HepG2 (cell line): ENCODE data around the gene CCDC88C. TPM values are rescaled to one million over a fixed set of nuclear protein-coding genes. Genes with fewer than 3 reads are reported as not detected.

Experiments used
- CBFB ChIP-seq: sonication (generic); formaldehyde crosslinking; IDR thresholded peaks from 2 replicates; pipeline ENCODE4 v1.4.0; 2020; ENCODE audit warnings: missing genetic modification reagents
- CCDC6 ChIP-seq: sonication (generic); formaldehyde crosslinking; IDR thresholded peaks from 2 replicates; pipeline ENCODE4 v1.8.1; 2022; ENCODE audit warnings: mild to moderate bottlenecking, missing genetic modification reagents, moderate library complexity
- CENPT ChIP-seq: sonication (generic); formaldehyde crosslinking; IDR thresholded peaks from 2 replicates; pipeline ENCODE4 v1.8.0; 2022; ENCODE audit warnings: low read depth, mild to moderate bottlenecking, moderate library complexity, missing genetic modification reagents
- DNMT1 ChIP-seq: sonication (generic); formaldehyde crosslinking; IDR thresholded peaks from 2 replicates; pipeline ENCODE4 v1.5.1; 2020; ENCODE audit warnings: mild to moderate bottlenecking, missing genetic modification reagents
- FOXM1 ChIP-seq: sonication (generic); formaldehyde crosslinking; IDR thresholded peaks from 2 replicates; pipeline ENCODE4 v1.5.0; 2020; ENCODE audit warnings: missing genetic modification reagents
- KLF12 ChIP-seq: sonication (generic); formaldehyde crosslinking; IDR thresholded peaks from 2 replicates; pipeline ENCODE4 v1.4.0; 2020; ENCODE audit warnings: missing genetic modification reagents, borderline replicate concordance
- MED1 ChIP-seq: sonication (generic); formaldehyde crosslinking; IDR thresholded peaks from 2 replicates; pipeline ENCODE4 v1.4.0; 2020; ENCODE audit warnings: missing genetic modification reagents
- PHF8 ChIP-seq: sonication (generic); formaldehyde crosslinking; IDR thresholded peaks from 2 replicates; pipeline ENCODE4 v1.5.0; 2020; ENCODE audit warnings: missing genetic modification reagents
- RAD21 ChIP-seq: fragments of 450-650 bp; formaldehyde crosslinking; IDR thresholded peaks from 2 replicates; pipeline ENCODE4 v1.5.0; 2020; ENCODE audit warnings: mild to moderate bottlenecking
- RBM39 ChIP-seq: fragments of 200-400 bp; formaldehyde crosslinking; IDR thresholded peaks from one replicate; pipeline ENCODE4 v1.6.1; 2018; ENCODE audit warnings: antibody characterized with exemption, mild to moderate bottlenecking, low read depth, low read length; ENCODE audit not compliant: poor library complexity, severe bottlenecking
- RXRA ChIP-seq: sonication (generic); formaldehyde crosslinking; IDR thresholded peaks from 2 replicates; pipeline ENCODE4 v1.5.1; 2020; ENCODE audit warnings: missing genetic modification reagents
- SIN3A ChIP-seq: IDR thresholded peaks from 2 replicates; pipeline ENCODE4 v1.6.1; 2011; ENCODE audit warnings: low read depth, mild to moderate bottlenecking, control low read depth, low read length, borderline replicate concordance
- ZNF20 ChIP-seq: sonication (generic); formaldehyde crosslinking; IDR thresholded peaks from 2 replicates; pipeline ENCODE4 v1.4.0; 2020; ENCODE audit warnings: mild to moderate bottlenecking, moderate library complexity, missing genetic modification reagents
- ZNF34 ChIP-seq: sonication (generic); formaldehyde crosslinking; IDR thresholded peaks from 2 replicates; pipeline ENCODE4 v1.4.0; 2020; ENCODE audit warnings: mild to moderate bottlenecking, missing genetic modification reagents, borderline replicate concordance
- ZSCAN31 ChIP-seq: sonication (generic); formaldehyde crosslinking; IDR thresholded peaks from 2 replicates; pipeline ENCODE4 v1.5.0; 2020; ENCODE audit warnings: low read depth, mild to moderate bottlenecking, missing genetic modification reagents
- polyA plus RNA-seq, 8 experiments: library from polyadenylated mRNA; depleted of rRNA in 3 of 8; stranded (reverse) in 7 of 8; unstranded in 1 of 8; fragments of >200 nt; fragmentation: Illumina TruSeq in 4 of 8; extraction: Trizol in 4 of 8; gene quantifications; 2 replicates each; pipeline versions ENCODE4 v1.2.1 to v1.2.3, GENCODE V29; 2011 to 2016; ENCODE audit warnings: low read depth in 4 of 8, missing spikeins in 1 of 8, mixed read lengths in 1 of 8; ENCODE audit not compliant: insufficient read depth in 1 of 8
- total RNA-seq, 5 experiments: library from RNA; depleted of rRNA; stranded (reverse); fragments of >200 nt; fragmentation: Illumina TruSeq; extraction: Trizol; gene quantifications; 2 replicates each; pipeline ENCODE4 v1.2.3, GENCODE V29; 2016; ENCODE audit warnings: low read depth in 1 of 5
- TF ChIP-seq, protein P1 (sequence below): sonication (generic); formaldehyde crosslinking; IDR thresholded peaks from 2 replicates; pipeline ENCODE4 v1.5.1; 2020; ENCODE audit warnings: mild to moderate bottlenecking, missing genetic modification reagents, moderate library complexity
- TF ChIP-seq, protein P2 (sequence below): sonication (generic); formaldehyde crosslinking; IDR thresholded peaks from 2 replicates; pipeline ENCODE4 v1.4.0; 2020; ENCODE audit warnings: missing genetic modification reagents
- TF ChIP-seq, protein P3 (sequence below): sonication (generic); formaldehyde crosslinking; IDR thresholded peaks from 2 replicates; pipeline ENCODE4 v1.4.0; 2020; ENCODE audit warnings: missing genetic modification reagents, borderline replicate concordance
- TF ChIP-seq, protein P4 (sequence below): sonication (generic); formaldehyde crosslinking; IDR thresholded peaks from 2 replicates; pipeline ENCODE4 v1.5.0; 2020; ENCODE audit warnings: missing genetic modification reagents

CCDC88C gene
- total and polyA plus RNA-seq, 2 of the 13 experiments (the other 11 are each of a cell fraction or from before 2014, with no cell fraction given), result 3.6 to 11.7 TPM

DNA sequence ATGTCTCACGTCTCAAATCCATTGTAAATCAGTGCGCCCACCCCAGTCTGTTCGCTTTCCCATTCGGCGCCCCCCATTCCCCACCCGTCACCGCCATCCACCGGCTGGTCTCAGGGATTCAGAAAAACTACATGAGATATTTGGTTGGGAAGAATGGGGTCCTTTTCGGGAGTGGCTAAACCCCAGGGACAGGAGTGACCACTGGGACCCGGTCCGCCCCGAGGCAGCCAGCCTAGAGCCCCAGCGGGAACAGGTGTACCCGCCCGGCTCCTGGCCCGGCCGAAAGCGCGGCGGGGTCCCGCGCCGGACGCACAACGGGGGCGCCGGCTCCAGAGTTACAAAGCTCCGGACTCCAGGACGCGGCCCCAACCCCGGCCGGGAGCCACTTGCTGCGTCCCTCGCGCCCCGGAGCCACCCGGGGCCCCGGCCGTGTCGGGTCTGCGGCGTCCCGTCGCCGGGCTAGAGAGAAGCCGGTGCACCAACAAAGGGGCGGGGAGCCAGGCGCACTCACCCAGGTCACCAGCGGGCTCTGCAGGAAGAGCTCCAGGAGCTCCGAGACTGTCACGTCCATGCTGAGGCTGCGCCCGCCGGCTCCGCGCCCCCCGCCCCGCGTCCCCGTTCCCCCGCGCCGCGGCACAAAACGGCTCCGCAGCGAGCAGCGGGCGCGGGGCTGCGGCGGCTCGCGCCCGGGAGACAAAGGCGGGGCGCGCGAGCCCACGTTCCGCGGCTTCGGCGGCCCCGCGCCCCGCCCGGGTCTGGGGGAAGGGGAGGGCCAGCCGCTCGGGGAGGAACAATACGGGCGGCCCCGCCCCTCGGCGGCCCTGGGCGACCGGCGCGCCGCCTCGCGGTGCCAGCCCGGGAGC lies at the start of gene CCDC88C (continued):
- TF ChIP-seq, protein P1, sequence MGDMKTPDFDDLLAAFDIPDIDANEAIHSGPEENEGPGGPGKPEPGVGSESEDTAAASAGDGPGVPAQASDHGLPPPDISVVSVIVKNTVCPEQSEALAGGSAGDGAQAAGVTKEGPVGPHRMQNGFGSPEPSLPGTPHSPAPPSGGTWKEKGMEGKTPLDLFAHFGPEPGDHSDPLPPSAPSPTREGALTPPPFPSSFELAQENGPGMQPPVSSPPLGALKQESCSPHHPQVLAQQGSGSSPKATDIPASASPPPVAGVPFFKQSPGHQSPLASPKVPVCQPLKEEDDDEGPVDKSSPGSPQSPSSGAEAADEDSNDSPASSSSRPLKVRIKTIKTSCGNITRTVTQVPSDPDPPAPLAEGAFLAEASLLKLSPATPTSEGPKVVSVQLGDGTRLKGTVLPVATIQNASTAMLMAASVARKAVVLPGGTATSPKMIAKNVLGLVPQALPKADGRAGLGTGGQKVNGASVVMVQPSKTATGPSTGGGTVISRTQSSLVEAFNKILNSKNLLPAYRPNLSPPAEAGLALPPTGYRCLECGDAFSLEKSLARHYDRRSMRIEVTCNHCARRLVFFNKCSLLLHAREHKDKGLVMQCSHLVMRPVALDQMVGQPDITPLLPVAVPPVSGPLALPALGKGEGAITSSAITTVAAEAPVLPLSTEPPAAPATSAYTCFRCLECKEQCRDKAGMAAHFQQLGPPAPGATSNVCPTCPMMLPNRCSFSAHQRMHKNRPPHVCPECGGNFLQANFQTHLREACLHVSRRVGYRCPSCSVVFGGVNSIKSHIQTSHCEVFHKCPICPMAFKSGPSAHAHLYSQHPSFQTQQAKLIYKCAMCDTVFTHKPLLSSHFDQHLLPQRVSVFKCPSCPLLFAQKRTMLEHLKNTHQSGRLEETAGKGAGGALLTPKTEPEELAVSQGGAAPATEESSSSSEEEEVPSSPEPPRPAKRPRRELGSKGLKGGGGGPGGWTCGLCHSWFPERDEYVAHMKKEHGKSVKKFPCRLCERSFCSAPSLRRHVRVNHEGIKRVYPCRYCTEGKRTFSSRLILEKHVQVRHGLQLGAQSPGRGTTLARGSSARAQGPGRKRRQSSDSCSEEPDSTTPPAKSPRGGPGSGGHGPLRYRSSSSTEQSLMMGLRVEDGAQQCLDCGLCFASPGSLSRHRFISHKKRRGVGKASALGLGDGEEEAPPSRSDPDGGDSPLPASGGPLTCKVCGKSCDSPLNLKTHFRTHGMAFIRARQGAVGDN, result peak; percentile 32; the same call in 1 of the 2 replicates
- TF ChIP-seq DNMT1 (CRISPR knock-in tag) (no peak), RBM39 (no peak), ZNF34 (CRISPR knock-in tag) (no peak), CBFB (no peak), RAD21 (CRISPR knock-in tag) (peak; percentile 8; the same call in 1 of the 2 replicates), PHF8 (peak; percentile 26; the same call in 1 of the 2 replicates), FOXM1 (no peak), KLF12 (CRISPR knock-in tag) (0 out of 2 replicates have a peak, but pooled peaks have one; percentile 20), MED1 (CRISPR knock-in tag) (0 out of 2 replicates have a peak, but pooled peaks have one; percentile 14), SIN3A (peak; percentile 15; the same call in 1 of the 2 replicates), RXRA (CRISPR knock-in tag) (no peak), ZSCAN31 (peak; percentile 0; the same call in 1 of the 2 replicates), CCDC6 (CRISPR knock-in tag) (0 out of 2 replicates have a peak, but pooled peaks have one; percentile 31), CENPT (CRISPR knock-in tag) (no peak), ZNF20 (CRISPR knock-in tag) (no peak)
- TF ChIP-seq, protein P2, sequence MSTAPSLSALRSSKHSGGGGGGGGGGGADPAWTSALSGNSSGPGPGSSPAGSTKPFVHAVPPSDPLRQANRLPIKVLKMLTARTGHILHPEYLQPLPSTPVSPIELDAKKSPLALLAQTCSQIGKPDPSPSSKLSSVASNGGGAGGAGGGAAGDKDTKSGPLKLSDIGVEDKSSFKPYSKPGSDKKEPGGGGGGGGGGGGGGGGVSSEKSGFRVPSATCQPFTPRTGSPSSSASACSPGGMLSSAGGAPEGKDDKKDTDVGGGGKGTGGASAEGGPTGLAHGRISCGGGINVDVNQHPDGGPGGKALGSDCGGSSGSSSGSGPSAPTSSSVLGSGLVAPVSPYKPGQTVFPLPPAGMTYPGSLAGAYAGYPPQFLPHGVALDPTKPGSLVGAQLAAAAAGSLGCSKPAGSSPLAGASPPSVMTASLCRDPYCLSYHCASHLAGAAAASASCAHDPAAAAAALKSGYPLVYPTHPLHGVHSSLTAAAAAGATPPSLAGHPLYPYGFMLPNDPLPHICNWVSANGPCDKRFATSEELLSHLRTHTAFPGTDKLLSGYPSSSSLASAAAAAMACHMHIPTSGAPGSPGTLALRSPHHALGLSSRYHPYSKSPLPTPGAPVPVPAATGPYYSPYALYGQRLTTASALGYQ, result peak; percentile 29; the same call in 1 of the 2 replicates
- TF ChIP-seq, protein P3, sequence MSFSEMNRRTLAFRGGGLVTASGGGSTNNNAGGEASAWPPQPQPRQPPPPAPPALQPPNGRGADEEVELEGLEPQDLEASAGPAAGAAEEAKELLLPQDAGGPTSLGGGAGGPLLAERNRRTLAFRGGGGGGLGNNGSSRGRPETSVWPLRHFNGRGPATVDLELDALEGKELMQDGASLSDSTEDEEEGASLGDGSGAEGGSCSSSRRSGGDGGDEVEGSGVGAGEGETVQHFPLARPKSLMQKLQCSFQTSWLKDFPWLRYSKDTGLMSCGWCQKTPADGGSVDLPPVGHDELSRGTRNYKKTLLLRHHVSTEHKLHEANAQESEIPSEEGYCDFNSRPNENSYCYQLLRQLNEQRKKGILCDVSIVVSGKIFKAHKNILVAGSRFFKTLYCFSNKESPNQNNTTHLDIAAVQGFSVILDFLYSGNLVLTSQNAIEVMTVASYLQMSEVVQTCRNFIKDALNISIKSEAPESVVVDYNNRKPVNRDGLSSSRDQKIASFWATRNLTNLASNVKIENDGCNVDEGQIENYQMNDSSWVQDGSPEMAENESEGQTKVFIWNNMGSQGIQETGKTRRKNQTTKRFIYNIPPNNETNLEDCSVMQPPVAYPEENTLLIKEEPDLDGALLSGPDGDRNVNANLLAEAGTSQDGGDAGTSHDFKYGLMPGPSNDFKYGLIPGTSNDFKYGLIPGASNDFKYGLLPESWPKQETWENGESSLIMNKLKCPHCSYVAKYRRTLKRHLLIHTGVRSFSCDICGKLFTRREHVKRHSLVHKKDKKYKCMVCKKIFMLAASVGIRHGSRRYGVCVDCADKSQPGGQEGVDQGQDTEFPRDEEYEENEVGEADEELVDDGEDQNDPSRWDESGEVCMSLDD (CRISPR knock-in tag), result 0 out of 2 replicates have a peak, but pooled peaks have one; percentile 45
- TF ChIP-seq, protein P4, sequence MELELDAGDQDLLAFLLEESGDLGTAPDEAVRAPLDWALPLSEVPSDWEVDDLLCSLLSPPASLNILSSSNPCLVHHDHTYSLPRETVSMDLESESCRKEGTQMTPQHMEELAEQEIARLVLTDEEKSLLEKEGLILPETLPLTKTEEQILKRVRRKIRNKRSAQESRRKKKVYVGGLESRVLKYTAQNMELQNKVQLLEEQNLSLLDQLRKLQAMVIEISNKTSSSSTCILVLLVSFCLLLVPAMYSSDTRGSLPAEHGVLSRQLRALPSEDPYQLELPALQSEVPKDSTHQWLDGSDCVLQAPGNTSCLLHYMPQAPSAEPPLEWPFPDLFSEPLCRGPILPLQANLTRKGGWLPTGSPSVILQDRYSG, result no peak
